ENCODE data around the gene PRIM1. TPM values are rescaled to one million over a fixed set of nuclear protein-coding genes. Genes with fewer than 3 reads are reported as not detected.

Gene PRIM1
- total and polyA plus RNA-seq, 2 of the 8 experiments (the other 6 are each of a cell fraction or from before 2014, with no cell fraction given), result 52.4 to 61.9 TPM

DNA sequence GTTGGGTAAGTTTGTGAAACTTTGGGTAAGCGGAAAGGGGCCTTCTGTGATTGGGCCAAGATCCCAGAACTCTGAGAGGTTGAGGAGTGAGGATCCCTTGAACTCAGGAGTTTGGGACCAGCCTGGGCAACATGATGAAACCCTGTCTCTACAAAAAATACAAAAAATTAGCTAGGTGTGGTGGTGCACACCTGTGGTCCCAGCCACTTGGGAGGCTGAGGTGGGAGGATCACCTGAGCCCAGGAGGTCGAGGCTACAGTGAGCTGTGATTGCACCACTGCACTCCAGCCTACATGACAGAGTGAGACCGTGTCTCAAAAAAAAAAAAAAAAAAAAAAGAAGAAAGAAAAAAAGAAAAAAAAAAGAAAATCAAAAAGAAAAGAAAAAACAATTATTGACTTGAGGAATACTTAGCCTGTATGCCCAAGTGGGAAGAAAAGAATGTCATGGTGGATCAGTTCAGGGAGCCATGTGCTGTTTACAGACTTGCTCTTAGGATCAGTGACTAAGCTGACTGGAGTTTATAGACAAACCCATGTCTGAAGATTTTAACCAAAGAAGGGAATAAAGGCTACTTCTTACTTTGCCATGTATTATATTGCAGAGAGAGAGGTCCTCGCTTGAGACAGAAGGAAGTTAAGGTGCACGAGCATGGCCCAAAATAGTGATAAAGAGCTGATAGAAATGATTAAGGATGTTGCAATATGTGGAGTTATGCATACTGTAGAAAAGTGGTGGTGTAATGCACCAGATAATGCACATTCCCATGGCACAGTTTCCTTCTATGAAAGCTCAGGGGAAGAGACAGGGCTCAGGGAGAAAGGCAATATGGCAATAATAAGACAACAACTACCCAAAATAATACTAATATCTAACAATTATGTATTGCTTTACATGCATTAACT lies 11.9 kb upstream of the PRIM1 start:
- WGBS, 2 experiments (ENCODE audit: extremely low coverage in 1 of 2, insufficient coverage in 1 of 2, insufficient read length in 1 of 2, insufficient replicate concordance in 2 of 2, low coverage in 1 of 2, low lambda C conversion rate in 2 of 2, missing lambda C conversion rate in 1 of 2), result 74% methylated on average over 4 of the region's 5 CpGs; no CpG with 5 or more reads in 1 of the 2 experiments
- Histone ChIP-seq H3K79me2 (ENCODE audit: control insufficient read depth in 1 of 2, insufficient read depth in 2 of 2, low read length in 2 of 2) (no peaks in the 10 kb centered on the region), H3K27ac (ENCODE audit: low read depth, low read length) (no peak overlapping the region), H2AK5ac (ENCODE audit: low read depth, low read length) (no peak overlapping the region), H4K8ac (ENCODE audit: extremely low read depth, insufficient read depth, low read length) (no peak overlapping the region), H2BK20ac (ENCODE audit: low read length) (no peak overlapping the region), H3K79me1 (ENCODE audit: low read depth, low read length) (no peaks in the 10 kb centered on the region), H3K23ac (ENCODE audit: insufficient read length) (no peak overlapping the region), H2BK15ac (ENCODE audit: low read length) (no peak overlapping the region), H2AFZ (ENCODE audit: low read length) (no peak overlapping the region), H2BK120ac (replicated peaks; ENCODE audit: low read depth, low read length) (no peak overlapping the region), H3K4me3 (ENCODE audit: extremely low read depth in 1 of 4, insufficient read depth in 2 of 4, low read depth in 3 of 4, low read length in 4 of 4) (no peak overlapping the region), H3K9me3 (ENCODE audit: insufficient read depth in 2 of 2, low read depth in 1 of 2, low read length in 1 of 2) (no peaks in the 10 kb centered on the region), H4K5ac (ENCODE audit: insufficient read length, low read depth, low read length) (no peak overlapping the region), H3K14ac (ENCODE audit: insufficient read length) (no peak overlapping the region), H3K18ac (ENCODE audit: extremely low read depth, low read length) (no peak overlapping the region), H3K9ac (replicated peaks in 1 of 4; ENCODE audit: extremely low read depth in 1 of 4, low read depth in 3 of 4, low read length in 3 of 4) (no peak overlapping the region), H3K56ac (replicated peaks; ENCODE audit: insufficient read length, low read depth, low read length) (no peak overlapping the region), H3K4me1 (replicated peaks in 1 of 4; ENCODE audit: control insufficient read depth in 3 of 4, insufficient read depth in 4 of 4, low read length in 3 of 4) (peaks cover 0 to 4% (median 2%) of the 10 kb centered on the region in 4 experiments; a peak in 1 of 7 replicates), H3K4ac (replicated peaks; ENCODE audit: insufficient read length, low read depth, low read length) (no peak overlapping the region), H3K36me3 (ENCODE audit: control insufficient read depth in 2 of 4, insufficient read depth in 4 of 4, low read length in 3 of 4) (no peaks in the 10 kb centered on the region), H2BK5ac (ENCODE audit: low read depth, low read length) (no peak overlapping the region), H4K20me1 (replicated peaks in 1 of 2; ENCODE audit: control insufficient read depth in 1 of 2, insufficient read depth in 2 of 2, low read length in 2 of 2) (no peaks in the 10 kb centered on the region), H3K4me2 (ENCODE audit: insufficient read depth in 1 of 2, low read depth in 2 of 2, low read length in 2 of 2) (no peak overlapping the region), H2BK12ac (ENCODE audit: low read depth, low read length) (no peak overlapping the region), H4K91ac (replicated peaks; ENCODE audit: insufficient read length, low read length) (no peak overlapping the region), H3K27me3 (replicated peaks in 1 of 4; ENCODE audit: control insufficient read depth in 3 of 4, extremely low read depth in 1 of 4, insufficient read depth in 3 of 4, low read length in 3 of 4) (no peaks in the 10 kb centered on the region), H3K23me2 (ENCODE audit: low read depth, low read length) (peaks cover 2% of the 10 kb centered on the region; the same call in 1 of the 2 replicates)
- ChIA-PET POLR2A (ENCODE audit: partially characterized antibody) (interaction anchor here (0.6 to 2.3 kb wide), 2 partner anchors 10 to 242 kb away, joined by 3 to 8 read pairs; no protein-coding TSS in a partner anchor), CTCF (ENCODE audit: partially characterized antibody) (interaction anchor here (0.7 to 14.5 kb wide), 20 partner anchors 11 to 298 kb away, joined by 3 to 187 read pairs (median 4); partner anchors contain the start of gene ZBTB39)
- no peak for DNase-seq (ENCODE audit: low read depth in 1 of 2, low spot score in 2 of 2)
- no peak for FAIRE-seq
- TF ChIP-seq POU5F1 (IDR thresholded peaks at IDR 0.05; ENCODE audit: low read depth, low read length) (no peak), MAFK (IDR thresholded peaks at IDR 0.05; ENCODE audit: low read depth, low read length) (no peak), CHD1 (IDR thresholded peaks at IDR 0.05; ENCODE audit: low read depth, low read length) (no peak), CEBPB (IDR thresholded peaks at IDR 0.05; ENCODE audit: low read depth, low read length) (no peak), BRCA1 (IDR thresholded peaks at IDR 0.05; ENCODE audit: low read depth, low read length) (no peak), POLR2A (IDR thresholded peaks at IDR 0.05; ENCODE audit: control extremely low read depth in 1 of 2, low read depth in 2 of 2, low read length in 2 of 2) (no peak), RXRA (IDR thresholded peaks at IDR 0.05; ENCODE audit: insufficient read depth, low read depth, low read length) (no peak), BCL11A (IDR thresholded peaks at IDR 0.05; ENCODE audit: low read depth in 2 of 2, low read length in 2 of 2) (no peak), SIRT6 (IDR thresholded peaks at IDR 0.05; ENCODE audit: low read length) (no peak)
- TF ChIP-seq, protein P1, sequence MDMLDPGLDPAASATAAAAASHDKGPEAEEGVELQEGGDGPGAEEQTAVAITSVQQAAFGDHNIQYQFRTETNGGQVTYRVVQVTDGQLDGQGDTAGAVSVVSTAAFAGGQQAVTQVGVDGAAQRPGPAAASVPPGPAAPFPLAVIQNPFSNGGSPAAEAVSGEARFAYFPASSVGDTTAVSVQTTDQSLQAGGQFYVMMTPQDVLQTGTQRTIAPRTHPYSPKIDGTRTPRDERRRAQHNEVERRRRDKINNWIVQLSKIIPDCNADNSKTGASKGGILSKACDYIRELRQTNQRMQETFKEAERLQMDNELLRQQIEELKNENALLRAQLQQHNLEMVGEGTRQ (IDR thresholded peaks at IDR 0.05; ENCODE audit: low read length), result no peak
- TF ChIP-seq, protein P2, sequence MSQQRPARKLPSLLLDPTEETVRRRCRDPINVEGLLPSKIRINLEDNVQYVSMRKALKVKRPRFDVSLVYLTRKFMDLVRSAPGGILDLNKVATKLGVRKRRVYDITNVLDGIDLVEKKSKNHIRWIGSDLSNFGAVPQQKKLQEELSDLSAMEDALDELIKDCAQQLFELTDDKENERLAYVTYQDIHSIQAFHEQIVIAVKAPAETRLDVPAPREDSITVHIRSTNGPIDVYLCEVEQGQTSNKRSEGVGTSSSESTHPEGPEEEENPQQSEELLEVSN (IDR thresholded peaks at IDR 0.05), result no peak
